Osteoblast (primary cell): Measurements from ENCODE around the gene GLTP. TPM values are rescaled to one million over a fixed set of nuclear protein-coding genes. Genes with fewer than 3 reads are reported as not detected.

ENCODE experiments used
- DNase-seq: peaks from one replicate; pipeline ENCODE4 v3.0.0; 2011; ENCODE audit warnings: low spot score, mixed read lengths; ENCODE audit not compliant: insufficient read length; ENCODE audit errors: missing footprints
- H2AFZ ChIP-seq: 2 replicates; pipeline ENCODE4 v1.6.0; 2011; ENCODE audit warnings: mild to moderate bottlenecking, low read length
- H3K27ac ChIP-seq: 2 replicates; pipeline ENCODE4 v1.5.1; 2011; ENCODE audit warnings: mild to moderate bottlenecking, low read depth, low read length, moderate library complexity
- H3K27me3 ChIP-seq: 2 replicates; pipeline ENCODE4 v1.6.0; 2012; ENCODE audit warnings: mild to moderate bottlenecking, control low read depth, inconsistent platforms, low read length, moderate library complexity; ENCODE audit not compliant: insufficient read depth
- H3K36me3 ChIP-seq: 2 replicates; pipeline ENCODE4 v1.5.1; 2011; ENCODE audit warnings: mild to moderate bottlenecking, low read length, control low read depth, moderate library complexity; ENCODE audit not compliant: insufficient read depth
- H3K4me1 ChIP-seq: 2 replicates; pipeline ENCODE4 v1.5.1; 2011; ENCODE audit warnings: mild to moderate bottlenecking, low read length, control low read depth, moderate library complexity; ENCODE audit not compliant: insufficient read depth
- H3K4me2 ChIP-seq: 2 replicates; pipeline ENCODE4 v1.6.0; 2011; ENCODE audit warnings: mild to moderate bottlenecking, low read length; ENCODE audit not compliant: insufficient read depth
- H3K4me3 ChIP-seq: fragments of 200-600 bp; sonication (generic); 3 replicates; pipeline ENCODE4 v1.5.1; 2012; ENCODE audit warnings: mild to moderate bottlenecking, low read length, inconsistent platforms; ENCODE audit not compliant: insufficient read depth
- H3K79me2 ChIP-seq: 2 replicates; pipeline ENCODE4 v1.6.0; 2012; ENCODE audit warnings: mild to moderate bottlenecking, low read length, control low read depth, inconsistent platforms; ENCODE audit not compliant: insufficient read depth
- H3K9me3 ChIP-seq: 2 replicates; pipeline ENCODE4 v1.5.1; 2011; ENCODE audit warnings: low read depth, low read length, control low read depth
- H4K20me1 ChIP-seq: 2 replicates; pipeline ENCODE4 v1.6.0; 2012; ENCODE audit warnings: mild to moderate bottlenecking, low read length, control low read depth; ENCODE audit not compliant: insufficient read depth
- total RNA-seq: library from RNA; depleted of rRNA; stranded (reverse); fragments of >200 nt; gene quantifications from 2 replicates; pipeline ENCODE4 v1.2.3, GENCODE V29; 2012
- TF ChIP-seq, protein P1 (sequence below): IDR thresholded peaks from 2 replicates; pipeline ENCODE4 v1.5.1; 2011; ENCODE audit warnings: mild to moderate bottlenecking, low read depth, low read length, moderate library complexity; ENCODE audit errors: extremely low read depth

GLTP gene
- total RNA-seq, 1 donor, result 50.3 TPM

DNA sequence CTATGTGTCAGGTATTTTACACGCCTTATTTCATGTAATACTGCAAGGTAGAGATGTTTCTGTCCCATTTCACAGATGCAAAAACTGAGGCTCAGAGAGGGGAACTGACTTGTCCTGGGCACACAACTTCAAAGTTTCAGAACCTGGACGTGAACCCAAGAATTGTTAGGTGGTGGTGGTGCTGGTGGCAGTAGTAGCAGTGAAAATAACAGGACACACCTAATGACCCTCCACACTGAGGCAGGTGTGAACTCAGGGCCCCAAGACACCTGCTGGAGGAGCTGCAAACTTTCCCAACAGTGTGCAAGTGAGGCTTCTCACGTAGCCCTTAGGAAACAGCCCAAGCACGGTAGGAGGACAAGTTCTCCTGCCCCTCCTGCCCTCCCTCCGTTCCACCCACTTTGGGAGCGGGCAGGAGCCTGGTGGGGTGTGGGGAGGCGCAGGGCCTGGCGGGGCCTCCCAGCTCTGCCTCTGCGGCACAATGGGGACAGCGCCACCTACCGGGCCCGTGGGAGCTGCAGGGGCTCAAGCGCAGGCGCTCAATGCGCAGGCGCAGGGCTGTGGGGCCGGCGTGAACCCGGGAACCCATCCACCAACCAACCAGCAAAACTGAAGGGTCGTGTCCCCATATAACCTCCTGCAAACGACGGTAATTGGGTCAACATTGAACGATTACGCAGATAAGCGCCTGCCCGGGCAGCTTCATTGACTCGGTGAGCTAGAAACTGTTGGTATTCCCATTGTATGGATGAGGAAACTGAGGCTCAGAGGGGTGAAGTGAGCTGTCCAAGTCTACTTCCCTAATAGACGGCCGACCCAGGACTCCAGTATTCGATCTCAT, 35.1 kb downstream of the GLTP start:
- Histone ChIP-seq H3K4me1 (peaks cover 9% of the 10 kb centered on the region), H3K27ac (no peak overlapping the region), H2AFZ (peak overlapping the region; percentile 94), H4K20me1 (no peaks in the 10 kb centered on the region), H3K4me2 (peak overlapping the region; percentile 83), H3K9me3 (no peaks in the 10 kb centered on the region), H3K4me3 (peak overlapping the region; percentile 62), H3K79me2 (no peaks in the 10 kb centered on the region), H3K27me3 (no peaks in the 10 kb centered on the region), H3K36me3 (no peaks in the 10 kb centered on the region)
- TF ChIP-seq, protein P1, sequence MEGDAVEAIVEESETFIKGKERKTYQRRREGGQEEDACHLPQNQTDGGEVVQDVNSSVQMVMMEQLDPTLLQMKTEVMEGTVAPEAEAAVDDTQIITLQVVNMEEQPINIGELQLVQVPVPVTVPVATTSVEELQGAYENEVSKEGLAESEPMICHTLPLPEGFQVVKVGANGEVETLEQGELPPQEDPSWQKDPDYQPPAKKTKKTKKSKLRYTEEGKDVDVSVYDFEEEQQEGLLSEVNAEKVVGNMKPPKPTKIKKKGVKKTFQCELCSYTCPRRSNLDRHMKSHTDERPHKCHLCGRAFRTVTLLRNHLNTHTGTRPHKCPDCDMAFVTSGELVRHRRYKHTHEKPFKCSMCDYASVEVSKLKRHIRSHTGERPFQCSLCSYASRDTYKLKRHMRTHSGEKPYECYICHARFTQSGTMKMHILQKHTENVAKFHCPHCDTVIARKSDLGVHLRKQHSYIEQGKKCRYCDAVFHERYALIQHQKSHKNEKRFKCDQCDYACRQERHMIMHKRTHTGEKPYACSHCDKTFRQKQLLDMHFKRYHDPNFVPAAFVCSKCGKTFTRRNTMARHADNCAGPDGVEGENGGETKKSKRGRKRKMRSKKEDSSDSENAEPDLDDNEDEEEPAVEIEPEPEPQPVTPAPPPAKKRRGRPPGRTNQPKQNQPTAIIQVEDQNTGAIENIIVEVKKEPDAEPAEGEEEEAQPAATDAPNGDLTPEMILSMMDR, result peak; percentile 97
- DNase-seq, result peak; percentile 98

DNA sequence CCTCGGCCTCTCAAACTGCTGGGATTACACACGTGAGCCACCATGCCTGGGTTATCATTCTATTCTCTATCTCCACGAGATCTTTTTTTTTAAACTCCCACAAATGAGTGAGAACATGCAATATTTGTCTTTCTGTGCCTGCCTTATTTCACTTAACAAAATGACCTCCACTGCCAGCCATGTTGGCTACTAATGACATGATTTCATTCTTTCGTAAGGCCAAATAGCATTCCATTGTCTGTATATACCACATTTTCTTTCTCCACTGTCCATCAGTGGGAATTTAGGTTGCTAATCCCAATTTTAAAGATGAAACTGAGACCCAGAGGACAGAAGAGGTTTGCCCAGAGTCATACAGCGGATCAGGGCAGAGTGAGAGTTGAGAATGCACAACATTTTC, 36.2 kb downstream of the GLTP start:
- H3K9me3 ChIP-seq, result no peaks in the 10 kb centered on the region
- peaks cover 9% of the 10 kb centered on the region for H3K4me1 ChIP-seq
- H3K27me3 ChIP-seq, result no peaks in the 10 kb centered on the region
- H2AFZ ChIP-seq, result no peak overlapping the region
- no peak overlapping the region for H3K4me3 ChIP-seq
- no peaks in the 10 kb centered on the region for H3K36me3 ChIP-seq
- H3K4me2 ChIP-seq, result no peak overlapping the region
- DNase-seq, result peak; percentile 22
- H3K27ac ChIP-seq, result no peak overlapping the region
- TF ChIP-seq, protein P1, result no peak
- H4K20me1 ChIP-seq, result no peaks in the 10 kb centered on the region
- no peaks in the 10 kb centered on the region for H3K79me2 ChIP-seq

DNA sequence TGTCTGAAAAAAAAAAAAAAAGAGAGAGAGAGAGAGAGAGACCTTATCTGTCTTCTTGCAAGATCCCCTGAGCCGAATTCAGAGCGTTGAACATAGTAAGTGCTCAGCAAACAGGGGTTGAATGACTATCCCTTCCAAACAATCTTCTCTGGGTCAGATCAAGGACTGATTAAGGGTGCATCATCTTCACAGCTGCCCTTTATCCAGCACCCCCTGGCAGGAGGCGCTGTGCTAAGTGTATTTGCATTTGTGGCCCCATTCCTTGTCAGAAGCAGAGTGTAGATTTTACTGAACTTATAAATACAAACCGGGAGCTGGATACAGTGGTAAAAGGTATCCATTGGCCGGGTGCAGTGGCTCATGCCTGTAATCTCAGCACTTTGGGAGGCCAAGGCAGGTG, 38.3 kb downstream of the GLTP start:
- DNase-seq, result peak; percentile 72
- H3K79me2 ChIP-seq, result no peaks in the 10 kb centered on the region
- TF ChIP-seq, protein P1, result no peak
- H3K4me3 ChIP-seq, result no peak overlapping the region
- no peak overlapping the region for H2AFZ ChIP-seq
- H3K4me1 ChIP-seq, result peaks cover 20% of the 10 kb centered on the region
- no peaks in the 10 kb centered on the region for H3K9me3 ChIP-seq
- H3K36me3 ChIP-seq, result no peaks in the 10 kb centered on the region
- no peaks in the 10 kb centered on the region for H3K27me3 ChIP-seq
- H3K4me2 ChIP-seq, result no peak overlapping the region
- no peak overlapping the region for H3K27ac ChIP-seq
- no peaks in the 10 kb centered on the region for H4K20me1 ChIP-seq

DNA sequence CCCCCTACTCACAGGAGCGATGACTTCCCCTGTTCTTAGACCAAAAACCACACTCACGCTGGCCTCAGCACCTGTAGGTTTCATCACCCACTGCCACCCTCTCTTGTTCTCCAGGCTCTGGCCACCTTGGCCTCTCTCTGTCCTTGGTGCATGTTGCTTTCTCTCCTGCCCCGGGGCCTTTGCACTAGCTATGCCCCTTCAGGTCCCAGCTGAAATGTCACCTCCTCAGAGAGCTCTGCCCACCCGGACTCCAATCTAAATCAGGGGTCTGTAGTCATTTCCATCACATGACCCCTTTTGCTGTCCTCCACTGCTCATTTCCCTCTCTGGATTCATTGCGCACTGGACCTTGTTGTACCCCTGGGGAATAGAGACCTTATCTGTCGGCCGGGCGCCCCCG, 39.0 kb downstream of the GLTP start:
- Histone ChIP-seq H3K4me3 (no peak overlapping the region), H3K27ac (no peak overlapping the region), H2AFZ (no peak overlapping the region), H3K79me2 (no peaks in the 10 kb centered on the region), H3K9me3 (no peaks in the 10 kb centered on the region), H3K27me3 (no peaks in the 10 kb centered on the region), H3K36me3 (no peaks in the 10 kb centered on the region), H3K4me2 (no peak overlapping the region), H4K20me1 (no peaks in the 10 kb centered on the region), H3K4me1 (peaks cover 20% of the 10 kb centered on the region)
- peak; percentile 38 for DNase-seq
- TF ChIP-seq, protein P1, result no peak
